GM19023 (cell line): ENCODE data around the gene HMX3.

Experiments
- ATAC-seq: cut with Tn5 transposase; IDR thresholded peaks from one replicate; pipeline ENCODE4 v1.9.1; 2021; ENCODE audit warnings: mild to moderate bottlenecking, moderate library complexity; ENCODE audit not compliant: unreplicated experiment

Gene HMX3

DNA sequence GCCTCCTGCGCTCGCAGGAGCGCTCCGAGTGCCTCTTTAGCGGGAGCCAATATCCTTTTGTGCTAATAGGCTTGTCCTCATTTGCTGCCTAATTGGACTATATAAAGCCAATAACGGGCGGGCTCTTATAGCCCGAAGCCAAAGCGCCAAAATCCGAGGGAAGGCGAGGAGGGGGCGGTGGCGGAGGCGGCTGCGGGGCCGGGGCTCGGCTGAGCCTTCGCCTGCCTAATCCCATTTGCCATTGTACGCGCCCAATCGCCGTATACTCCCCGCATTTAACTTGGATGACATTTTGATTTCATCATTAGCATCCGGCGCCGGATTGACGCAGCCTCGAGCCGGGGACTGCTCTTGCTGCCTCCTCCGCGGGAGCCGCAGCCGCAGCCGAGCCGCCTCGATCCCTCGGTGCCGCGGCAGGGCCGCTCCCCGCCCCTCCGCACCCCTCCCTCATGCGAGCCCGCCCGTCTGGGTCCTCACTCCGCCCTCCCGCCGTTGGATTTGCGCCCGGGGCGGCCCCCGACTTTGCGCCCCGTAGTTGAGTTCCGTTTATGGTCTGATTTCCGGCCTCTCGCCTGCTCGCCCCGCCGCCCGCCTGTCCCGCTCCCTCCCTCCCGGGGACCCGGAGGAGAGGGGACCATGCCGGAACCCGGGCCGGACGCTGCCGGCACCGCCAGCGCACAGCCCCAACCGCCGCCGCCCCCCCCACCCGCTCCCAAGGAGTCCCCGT is at the start of gene HMX3:
Gene HMX3 (plus strand): TSS at position 556 of the 727 bp plus-strand sequence. CDS start 81 bp downstream, at position 637.
- no peak for ATAC-seq

DNA sequence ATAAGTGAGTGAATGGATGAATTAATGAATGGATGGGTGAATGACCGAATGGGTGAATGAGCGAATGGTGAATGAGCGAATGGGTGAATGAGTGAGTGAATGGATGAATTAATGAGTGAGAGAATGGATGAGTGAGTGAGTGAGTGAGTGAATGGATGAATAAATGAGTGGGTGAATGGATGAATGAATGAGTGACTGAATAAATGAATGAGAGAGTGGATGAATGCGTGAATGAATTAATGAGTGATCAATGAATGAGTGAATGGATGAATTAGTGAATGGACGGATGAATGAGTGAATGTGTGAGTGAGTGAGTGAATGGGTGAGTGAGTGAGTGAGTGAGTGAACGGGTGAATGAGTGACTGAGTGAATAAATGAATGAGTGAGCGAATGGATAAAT is 49.5 kb upstream of the HMX3 start:
- ATAC-seq, result no peak

- no peak for ATAC-seq
These were observed 48.4 kb upstream of the HMX3 start for GRCh38 chr10:123087348-123087747.

DNA sequence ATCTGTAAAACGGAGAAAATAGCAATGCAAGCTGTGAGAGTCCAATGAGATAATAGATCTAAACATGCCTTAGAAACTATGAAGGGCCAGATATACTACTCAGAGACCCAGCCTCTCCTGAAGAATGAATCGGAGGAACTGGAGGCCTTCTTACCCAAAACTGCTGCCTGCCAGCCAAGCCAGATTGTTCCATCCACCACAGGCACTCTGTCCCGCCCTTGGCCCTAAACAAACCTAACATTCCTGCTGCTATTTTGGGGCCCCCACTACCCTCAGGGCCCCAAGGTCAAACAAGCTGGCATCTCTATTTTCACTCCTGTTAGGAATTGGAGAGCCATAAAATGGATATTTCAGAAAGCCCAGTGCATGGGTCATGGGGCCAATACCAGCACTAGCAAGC is 48.0 kb upstream of the HMX3 start:
- no peak for ATAC-seq

DNA sequence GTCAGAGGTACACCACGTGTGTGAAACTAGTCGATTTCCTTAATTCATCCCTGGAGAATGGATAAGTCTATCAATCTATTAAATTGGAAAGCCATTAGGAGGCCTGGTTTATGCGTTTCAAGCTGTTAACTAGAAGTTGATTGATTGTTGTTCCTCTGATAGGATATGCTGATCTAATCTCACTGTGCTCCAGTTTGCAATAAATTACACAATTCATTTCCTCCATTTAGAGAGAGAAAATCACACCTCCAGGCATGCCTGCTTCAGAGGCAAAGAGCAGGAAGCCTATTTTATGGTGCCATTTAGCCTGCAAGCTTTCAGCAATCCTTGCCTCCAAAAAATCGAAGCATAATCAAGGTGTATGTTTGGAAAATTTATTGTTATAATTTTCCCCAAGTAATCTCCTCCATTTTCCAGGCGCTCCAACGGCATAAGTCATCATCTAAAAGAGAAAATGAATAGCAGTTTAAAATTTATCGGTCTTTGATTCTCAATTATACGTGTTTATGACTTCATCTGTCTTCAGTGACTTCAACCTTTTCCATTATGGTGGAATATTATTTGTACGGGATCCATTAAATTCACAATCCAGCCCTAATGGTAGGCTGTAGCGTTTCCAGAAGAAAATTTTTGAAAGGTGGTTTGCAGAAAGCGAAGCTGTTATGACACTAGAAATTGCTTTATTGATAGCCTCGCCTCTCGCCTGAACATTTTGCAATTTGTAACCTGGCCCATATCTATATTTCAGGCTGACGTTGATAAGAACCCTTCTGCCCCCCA is 42.9 kb upstream of the HMX3 start:
- ATAC-seq, result no peak

GRCh38 chr10:123093489-123093888 is 42.3 kb upstream of the HMX3 start:
- no peak for ATAC-seq

DNA sequence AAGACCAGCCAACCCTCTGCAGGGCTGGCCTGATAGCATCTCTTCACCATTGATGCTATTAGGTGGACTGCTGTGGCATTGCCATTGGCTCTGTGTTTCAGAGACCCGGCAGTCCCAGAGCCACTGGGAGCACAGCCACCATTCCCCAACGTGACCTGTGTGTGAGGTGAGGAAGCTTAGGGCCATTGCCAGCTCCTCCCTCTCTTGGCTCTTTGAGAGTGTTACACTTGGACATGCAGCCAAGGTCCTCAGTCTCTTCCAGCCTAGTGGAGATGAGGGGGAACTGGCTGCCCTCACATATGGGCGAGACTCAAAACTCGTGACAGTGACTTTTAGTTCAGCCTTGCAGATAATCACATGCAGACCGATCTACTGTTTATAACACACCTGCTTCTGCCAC is 39.3 kb upstream of the HMX3 start:
- no peak for ATAC-seq

DNA sequence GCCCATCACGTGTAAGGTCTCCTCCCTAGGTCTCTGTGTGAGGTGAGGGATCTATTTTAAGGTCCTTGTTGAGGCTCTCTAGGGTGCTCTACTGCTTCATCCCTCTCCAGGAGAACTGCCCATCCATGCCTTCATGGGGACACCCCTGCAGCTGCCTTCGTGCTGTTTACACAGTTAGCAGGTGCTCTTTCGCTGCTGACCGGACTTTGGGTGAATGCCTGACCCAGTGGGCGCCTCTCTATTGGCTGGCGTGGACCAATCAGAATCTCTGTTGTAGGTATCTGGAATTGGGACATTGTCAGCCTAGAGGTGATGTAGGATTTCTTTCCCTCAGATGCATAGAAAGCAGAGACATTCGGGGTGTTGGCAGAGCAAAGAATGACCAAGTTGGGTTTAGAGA is 38.7 kb upstream of the HMX3 start:
- no peak for ATAC-seq

- no peak for ATAC-seq
These were observed 35.6 kb upstream of the HMX3 start for GRCh38 chr10:123100030-123100762.

DNA sequence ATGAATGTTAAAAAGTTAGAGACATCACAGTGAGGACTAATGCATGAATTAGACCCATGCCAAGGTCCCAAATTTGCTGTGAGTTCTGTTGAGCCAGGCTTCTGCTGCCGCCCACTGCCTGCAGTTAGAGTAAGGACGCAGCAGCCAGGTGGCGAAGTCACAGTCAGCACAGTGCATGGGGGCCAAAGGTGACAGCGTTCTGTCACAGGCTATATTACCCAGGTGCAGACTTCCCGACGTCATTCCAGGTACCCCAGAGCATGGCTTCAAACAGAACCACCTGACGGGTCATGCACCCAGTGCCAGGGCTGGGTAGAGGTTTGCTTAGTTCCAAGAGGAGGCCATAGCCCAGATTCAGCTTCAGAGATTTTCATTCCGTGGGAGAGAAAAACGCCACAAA is 33.9 kb upstream of the HMX3 start:
- no peak for ATAC-seq

DNA sequence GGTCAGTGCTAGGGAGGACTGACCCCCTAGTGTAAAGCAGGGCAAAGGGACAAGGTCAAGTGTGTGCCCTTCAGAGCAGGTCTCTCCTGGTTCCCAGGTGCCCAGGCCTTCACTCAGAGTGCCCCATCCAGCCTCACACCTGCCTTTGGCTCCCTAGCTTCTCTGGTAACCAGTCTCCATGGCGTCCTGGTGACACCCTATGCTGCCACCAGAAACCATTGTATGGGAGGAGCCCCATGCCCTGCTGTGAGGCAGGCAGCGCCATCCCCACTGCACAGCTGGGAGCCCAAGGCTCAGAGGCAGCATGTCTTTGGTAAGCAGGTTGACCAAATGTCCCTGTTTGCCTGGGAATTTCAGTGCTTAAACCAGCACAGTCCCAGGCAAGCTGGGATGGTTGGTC is 33.1 kb upstream of the HMX3 start:
- ATAC-seq, result no peak

GRCh38 chr10:123103944-123104343 is 31.8 kb upstream of the HMX3 start:
- no peak for ATAC-seq

GRCh38 chr10:123109466-123109865 is 26.3 kb upstream of the HMX3 start:
- no peak for ATAC-seq

DNA sequence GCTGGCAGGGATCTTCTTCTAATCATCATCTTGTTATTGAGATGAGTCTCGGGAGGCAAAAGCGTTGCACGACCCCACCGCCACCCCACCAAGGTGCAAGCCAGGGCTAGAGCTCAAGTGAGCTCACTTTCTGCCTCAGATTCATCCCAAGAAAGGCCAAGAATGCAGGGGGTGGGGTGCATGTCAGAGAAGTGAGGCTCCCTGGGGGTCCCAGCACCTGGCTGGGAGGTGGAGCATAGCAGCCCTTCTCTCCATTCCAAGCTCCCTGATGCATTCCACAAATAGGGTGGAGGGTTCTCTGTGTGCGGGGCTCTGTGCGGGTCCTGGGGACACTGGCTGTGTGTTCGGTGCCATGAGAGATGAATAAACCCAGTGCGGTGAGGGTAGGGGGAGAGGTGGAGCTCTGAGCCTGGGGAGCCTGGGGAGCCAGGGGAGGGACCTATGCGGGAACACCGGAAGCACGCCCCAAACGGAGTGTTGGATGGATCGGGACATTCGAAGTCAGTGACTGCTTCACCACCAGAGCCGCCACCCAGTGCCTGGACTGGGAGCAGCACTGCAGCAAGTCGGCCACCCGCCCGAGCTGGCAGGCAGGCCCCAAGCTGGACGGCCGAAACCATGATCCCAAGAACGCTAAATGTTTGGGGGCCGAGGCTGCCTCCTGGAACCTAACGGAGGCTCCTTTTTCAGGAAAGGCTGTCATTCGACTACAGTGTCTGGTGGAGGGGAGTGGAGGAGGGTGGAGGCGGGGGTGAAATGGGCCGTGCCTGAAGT is 17.9 kb upstream of the HMX3 start:
- no peak for ATAC-seq

- ATAC-seq, result no peak
These were observed 16.7 kb upstream of the HMX3 start for GRCh38 chr10:123119081-123119480.

DNA sequence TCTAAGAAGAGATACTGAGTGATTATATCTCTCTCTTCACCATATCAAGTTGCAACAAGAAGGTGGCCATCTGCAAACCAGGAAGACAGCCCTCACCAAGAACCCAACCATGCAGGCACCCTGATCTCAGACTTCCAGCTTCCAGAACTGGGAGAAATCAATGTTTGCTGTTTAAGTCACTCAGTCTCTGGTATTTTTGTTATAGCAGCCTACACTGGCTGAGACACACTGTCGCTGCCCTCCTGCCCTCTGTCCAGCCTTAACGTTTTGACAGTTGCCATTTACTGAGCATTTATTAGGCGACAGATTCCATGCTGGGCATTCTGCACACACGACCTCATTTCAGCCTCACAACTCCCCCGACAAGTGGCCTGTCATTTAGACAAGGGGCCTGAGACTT is 9.5 kb upstream of the HMX3 start:
- no peak for ATAC-seq

- no peak for ATAC-seq
These were observed 6.0 kb upstream of the HMX3 start for GRCh38 chr10:123129618-123130271.

DNA sequence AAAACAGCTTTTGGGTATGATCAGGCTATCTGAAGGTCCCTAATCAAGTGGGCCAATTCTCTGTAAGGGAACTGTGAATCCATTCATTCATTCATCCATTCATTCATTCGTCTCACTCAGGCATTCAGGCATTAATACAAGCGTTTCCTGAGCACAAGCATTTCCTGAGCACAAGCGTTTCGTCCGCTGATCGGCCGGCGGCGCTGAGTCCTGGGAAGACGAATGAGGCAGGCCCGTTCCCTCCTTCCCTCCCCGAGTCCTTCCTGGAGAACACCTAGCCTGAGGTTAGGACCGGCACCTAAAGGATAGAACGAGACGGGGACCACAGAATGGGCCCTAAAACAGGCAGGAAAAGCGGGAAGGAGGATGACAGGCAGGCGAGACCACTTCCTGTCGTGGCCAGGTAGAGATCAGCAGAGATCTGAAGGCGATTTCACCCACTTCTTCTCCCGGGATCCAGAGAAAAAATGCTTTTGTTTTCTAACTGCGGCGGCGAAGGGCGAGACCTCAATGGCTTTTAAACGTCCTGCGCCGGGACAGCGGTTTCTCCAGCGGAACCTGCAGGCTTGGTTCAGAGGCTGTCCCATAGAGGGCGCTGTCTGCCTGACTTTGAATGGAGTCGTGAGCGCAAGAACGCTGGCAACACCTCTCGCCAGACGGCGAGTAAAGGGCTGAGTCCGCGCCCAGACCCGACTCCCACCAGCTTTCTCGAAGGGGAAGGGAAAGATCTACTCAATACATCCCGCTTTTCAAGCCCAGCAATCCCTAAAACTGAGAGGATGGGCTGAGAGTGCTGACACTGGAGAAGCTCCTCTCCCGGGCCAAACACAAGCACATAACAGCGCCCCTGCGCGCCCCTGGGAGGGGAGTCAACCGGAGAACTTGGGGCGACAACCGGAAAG is 2.9 kb upstream of the HMX3 start:
- no peak for ATAC-seq

DNA sequence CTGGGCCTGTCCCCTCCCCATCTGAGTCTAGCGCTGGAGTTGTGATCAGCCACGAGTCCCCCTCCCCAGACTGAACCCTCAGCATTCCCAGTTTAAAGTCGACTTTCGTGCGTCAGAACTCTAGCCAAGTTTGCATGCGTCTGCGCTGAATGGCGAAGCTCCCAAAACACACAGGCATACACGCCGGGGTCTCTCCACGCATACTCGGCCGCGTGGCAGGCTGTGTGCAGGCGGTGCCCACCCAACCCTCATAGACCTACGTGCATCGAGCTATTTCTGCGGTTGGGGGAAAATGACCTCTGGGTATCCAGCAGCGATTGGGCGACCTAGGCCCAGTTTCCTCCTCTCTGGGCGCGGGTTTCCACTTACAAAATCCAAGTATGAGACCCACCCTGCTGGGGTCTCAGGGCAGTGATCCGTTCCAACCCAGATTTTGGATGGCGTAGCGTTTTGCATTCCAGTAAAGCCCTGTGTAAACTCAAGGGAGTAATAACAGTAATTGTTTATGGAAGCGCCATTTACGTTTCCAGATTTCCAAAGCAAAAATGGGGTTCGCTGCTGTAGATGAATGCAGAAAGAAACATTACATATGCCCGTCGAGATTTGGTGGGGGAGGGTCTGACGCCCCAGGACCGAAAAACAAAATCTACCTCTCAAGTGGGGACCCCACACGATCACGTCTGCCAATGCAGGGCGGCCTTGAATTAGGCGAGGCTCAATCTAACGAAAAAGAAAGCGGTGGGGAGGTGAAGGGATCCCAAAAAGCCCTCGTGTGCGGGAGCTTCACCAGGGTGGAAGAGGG is 2.0 kb upstream of the HMX3 start:
- ATAC-seq, result no peak
